Measurements from ENCODE around the gene TRIM36.

GRCh38 chr5:115151208-115151805 lies 18.4 kb downstream of the TRIM36 start:
- TF ChIP-seq, protein P1, sequence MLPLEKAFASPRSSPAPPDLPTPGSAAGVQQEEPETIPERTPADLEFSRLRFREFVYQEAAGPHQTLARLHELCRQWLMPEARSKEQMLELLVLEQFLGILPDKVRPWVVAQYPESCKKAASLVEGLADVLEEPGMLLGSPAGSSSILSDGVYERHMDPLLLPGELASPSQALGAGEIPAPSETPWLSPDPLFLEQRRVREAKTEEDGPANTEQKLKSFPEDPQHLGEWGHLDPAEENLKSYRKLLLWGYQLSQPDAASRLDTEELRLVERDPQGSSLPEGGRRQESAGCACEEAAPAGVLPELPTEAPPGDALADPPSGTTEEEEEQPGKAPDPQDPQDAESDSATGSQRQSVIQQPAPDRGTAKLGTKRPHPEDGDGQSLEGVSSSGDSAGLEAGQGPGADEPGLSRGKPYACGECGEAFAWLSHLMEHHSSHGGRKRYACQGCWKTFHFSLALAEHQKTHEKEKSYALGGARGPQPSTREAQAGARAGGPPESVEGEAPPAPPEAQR (CRISPR knock-in tag; IDR thresholded peaks at IDR 0.05) = no peak
- TF ChIP-seq CTCF (IDR thresholded peaks at IDR 0.05) (no peak), ETV6 (CRISPR knock-in tag; IDR thresholded peaks at IDR 0.05) (no peak), ZNF317 (CRISPR knock-in tag; IDR thresholded peaks at IDR 0.05; ENCODE audit: borderline replicate concordance, low read depth) (no peak)
